ENCODE measurements around the gene CCNT1.

DNA sequence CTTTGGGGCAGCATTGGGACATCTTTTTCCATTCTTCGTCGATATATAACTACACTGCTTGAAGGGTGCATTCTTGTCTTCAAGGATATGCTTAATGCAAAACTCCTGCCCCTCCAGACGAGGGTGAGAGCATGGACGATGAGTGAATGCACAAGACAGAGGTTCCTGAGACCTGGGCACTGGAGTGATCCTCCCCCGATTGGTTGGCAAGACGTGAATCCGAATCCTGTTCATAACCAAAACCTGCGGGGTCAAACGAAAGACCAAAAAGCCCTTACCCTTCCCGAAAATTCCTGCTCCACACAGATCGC, 35.2 kb downstream of the CCNT1 start:
- TF ChIP-seq CTCF (IDR thresholded peaks at IDR 0.05 in 8 of 11, conservative IDR thresholded peaks at IDR 0.05 in 3 of 11) (no peak), POLR2A (IDR thresholded peaks at IDR 0.05) (no peak)

Data from spleen (tissue), 7 donors.